ENCODE results near the gene CPS1.

DNA sequence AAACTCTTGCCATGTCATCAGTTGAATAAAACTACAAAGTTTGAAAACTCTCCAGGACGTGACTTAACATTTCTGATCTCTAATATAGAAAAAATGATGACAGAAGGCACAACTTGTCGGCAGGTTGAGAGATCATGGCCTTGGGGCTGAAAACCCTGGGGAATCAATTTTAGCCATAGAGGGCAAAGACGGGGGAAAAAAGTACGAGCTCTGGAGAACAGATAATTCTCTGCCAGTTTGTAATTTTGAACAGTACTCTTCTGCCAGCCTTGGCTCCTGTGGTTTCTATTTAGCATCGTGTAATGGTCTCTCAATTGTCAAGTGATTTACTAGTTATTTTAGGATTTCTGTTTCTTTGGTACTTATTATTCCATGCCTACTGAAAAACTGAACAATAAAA is 25.3 kb upstream of the CPS1 start:
- TF ChIP-seq, protein P1, sequence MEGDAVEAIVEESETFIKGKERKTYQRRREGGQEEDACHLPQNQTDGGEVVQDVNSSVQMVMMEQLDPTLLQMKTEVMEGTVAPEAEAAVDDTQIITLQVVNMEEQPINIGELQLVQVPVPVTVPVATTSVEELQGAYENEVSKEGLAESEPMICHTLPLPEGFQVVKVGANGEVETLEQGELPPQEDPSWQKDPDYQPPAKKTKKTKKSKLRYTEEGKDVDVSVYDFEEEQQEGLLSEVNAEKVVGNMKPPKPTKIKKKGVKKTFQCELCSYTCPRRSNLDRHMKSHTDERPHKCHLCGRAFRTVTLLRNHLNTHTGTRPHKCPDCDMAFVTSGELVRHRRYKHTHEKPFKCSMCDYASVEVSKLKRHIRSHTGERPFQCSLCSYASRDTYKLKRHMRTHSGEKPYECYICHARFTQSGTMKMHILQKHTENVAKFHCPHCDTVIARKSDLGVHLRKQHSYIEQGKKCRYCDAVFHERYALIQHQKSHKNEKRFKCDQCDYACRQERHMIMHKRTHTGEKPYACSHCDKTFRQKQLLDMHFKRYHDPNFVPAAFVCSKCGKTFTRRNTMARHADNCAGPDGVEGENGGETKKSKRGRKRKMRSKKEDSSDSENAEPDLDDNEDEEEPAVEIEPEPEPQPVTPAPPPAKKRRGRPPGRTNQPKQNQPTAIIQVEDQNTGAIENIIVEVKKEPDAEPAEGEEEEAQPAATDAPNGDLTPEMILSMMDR (IDR thresholded peaks at IDR 0.05): no peak
- no peak for TF ChIP-seq POLR2A (IDR thresholded peaks at IDR 0.05)
